Mesothelial cell of epicardium (in vitro differentiated cells): ENCODE measurements around the gene OXSM. TPM values are rescaled to one million over a fixed set of nuclear protein-coding genes. Genes with fewer than 3 reads are reported as not detected.

ENCODE experiments used
- DNase-seq, 2 experiments: peaks; one replicate each; pipeline ENCODE4 v3.0.0; 2021; ENCODE audit warnings: low spot score in 2 of 2; ENCODE audit not compliant: unreplicated experiment in 2 of 2
- H3K27ac Mint-ChIP-seq: 2 replicates; pipeline ENCODE4 v1.8.0; 2021; ENCODE audit warnings: mixed read lengths
- H3K27me3 Mint-ChIP-seq: 2 replicates; pipeline ENCODE4 v1.8.0; 2021; ENCODE audit warnings: low read depth, mixed read lengths
- H3K36me3 Mint-ChIP-seq: 2 replicates; pipeline ENCODE4 v1.8.0; 2021; ENCODE audit warnings: mixed read lengths
- H3K4me1 Mint-ChIP-seq: 2 replicates; pipeline ENCODE4 v1.8.0; 2021; ENCODE audit warnings: mixed read lengths
- H3K4me3 Mint-ChIP-seq: 2 replicates; pipeline ENCODE4 v1.8.0; 2021; ENCODE audit warnings: mild to moderate bottlenecking, moderate library complexity, mixed read lengths
- H3K9me3 Mint-ChIP-seq: 2 replicates; pipeline ENCODE4 v1.8.0; 2021; ENCODE audit warnings: mixed read lengths
- CTCF ChIP-seq: fragments of 200-600 bp; sonication (generic); IDR thresholded peaks from one replicate; pipeline ENCODE4 v1.5.0; 2021; ENCODE audit warnings: antibody characterized with exemption; ENCODE audit not compliant: unreplicated experiment
- total RNA-seq: library from RNA; stranded (reverse); gene quantifications from 3 replicates; pipeline ENCODE4 v1.2.1, GENCODE V29; 2021

Gene OXSM
- total RNA-seq, 1 donor from 2014 or later, result 12.8 TPM

DNA sequence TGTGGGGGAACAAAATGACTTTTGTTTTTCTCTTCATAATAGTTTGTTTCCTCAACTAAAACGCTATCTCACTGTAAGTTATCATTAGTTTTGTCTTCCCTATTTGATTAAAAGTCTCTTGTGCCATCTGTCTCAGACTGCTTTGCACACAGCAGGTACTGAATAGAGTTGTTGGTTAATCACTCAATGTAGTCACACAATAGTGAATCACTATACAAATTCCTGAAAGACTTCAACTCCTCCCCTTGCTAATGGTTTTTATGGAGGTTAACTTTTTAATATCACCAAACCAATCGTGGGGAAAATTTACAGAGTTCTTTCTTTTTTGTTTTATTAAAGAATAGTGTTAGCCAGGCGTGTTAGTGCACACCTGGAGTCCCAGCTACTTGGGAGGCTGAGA lies 4.1 kb upstream of the OXSM start:
- Mint-ChIP-seq H3K27ac (no peak overlapping the region), H3K4me3 (no peak overlapping the region), H3K9me3 (no peaks in the 10 kb centered on the region)

DNA sequence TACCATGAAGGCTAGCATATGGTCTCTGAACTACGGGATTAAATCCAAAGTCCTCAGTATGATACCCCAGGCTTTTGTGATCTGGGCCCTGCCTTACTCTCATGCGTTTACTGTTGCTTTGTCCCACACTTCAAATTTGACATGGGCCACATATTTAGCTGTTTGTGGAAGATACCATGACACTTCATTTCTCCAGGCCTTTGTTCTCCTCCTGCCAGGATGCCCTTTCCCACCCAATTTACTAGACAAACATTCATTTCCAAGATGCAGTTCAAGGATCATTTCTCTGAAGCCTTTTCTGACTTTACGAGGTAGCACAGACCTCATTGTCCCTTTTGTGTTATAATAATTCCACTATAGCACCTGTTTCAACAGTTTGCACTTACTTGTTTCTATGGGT lies 2.2 kb upstream of the OXSM start:
- Mint-ChIP-seq H3K4me1 (peaks cover 39% of the 10 kb centered on the region), H3K36me3 (peaks cover 2% of the 10 kb centered on the region), H3K4me3 (no peak overlapping the region), H3K27me3 (no peaks in the 10 kb centered on the region), H3K27ac (no peak overlapping the region), H3K9me3 (no peaks in the 10 kb centered on the region)
- DNase-seq, result no peak
- no peak for TF ChIP-seq CTCF

More for the DNA sequence above, 4.1 kb upstream of the OXSM start:
- TF ChIP-seq CTCF, result no peak
- Mint-ChIP-seq H3K36me3 (peaks cover under 1% of the 10 kb centered on the region), H3K27me3 (no peaks in the 10 kb centered on the region), H3K4me1 (peaks cover 46% of the 10 kb centered on the region)
- no peak for DNase-seq

DNA sequence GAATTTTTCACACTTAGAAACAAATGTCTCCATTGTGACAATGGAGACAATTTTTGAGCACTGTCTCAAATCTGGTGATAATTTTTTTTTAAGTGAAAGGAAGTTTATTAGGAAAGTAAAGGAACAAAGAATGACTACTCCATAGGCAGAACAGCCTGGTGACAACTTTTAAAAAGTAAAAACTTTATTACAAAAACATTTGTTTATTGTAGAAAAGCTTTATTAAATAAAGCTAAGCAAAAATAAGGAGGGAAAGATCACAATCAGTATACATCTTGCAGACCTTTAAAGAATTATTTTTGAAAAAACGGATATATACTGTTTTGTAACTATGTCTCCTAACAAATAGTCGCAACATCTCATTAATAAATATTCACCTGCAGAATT lies 688 bp upstream of the OXSM start:
- TF ChIP-seq CTCF, result no peak

GRCh38 chr3:25801786-25802185 lies 11.9 kb downstream of the OXSM start:
- Mint-ChIP-seq H3K27ac (no peak overlapping the region), H3K4me3 (no peak overlapping the region), H3K9me3 (no peaks in the 10 kb centered on the region), H3K4me1 (no peaks in the 10 kb centered on the region), H3K27me3 (no peaks in the 10 kb centered on the region), H3K36me3 (no peaks in the 10 kb centered on the region)
- no peak for TF ChIP-seq CTCF
- no peak for DNase-seq

More for the DNA sequence above, 688 bp upstream of the OXSM start:
- Mint-ChIP-seq H3K4me1 (peaks cover 34% of the 10 kb centered on the region), H3K27me3 (no peaks in the 10 kb centered on the region), H3K27ac (peak overlapping the region; percentile 96), H3K9me3 (no peaks in the 10 kb centered on the region), H3K36me3 (peaks cover 2% of the 10 kb centered on the region), H3K4me3 (peak overlapping the region; percentile 83)
- no peak for DNase-seq

GRCh38 chr3:25803833-25804232 lies 13.9 kb downstream of the OXSM start:
- Mint-ChIP-seq H3K9me3 (no peaks in the 10 kb centered on the region), H3K4me3 (no peak overlapping the region), H3K4me1 (no peaks in the 10 kb centered on the region), H3K27me3 (no peaks in the 10 kb centered on the region), H3K36me3 (no peaks in the 10 kb centered on the region), H3K27ac (no peak overlapping the region)
- no peak for TF ChIP-seq CTCF
- DNase-seq, result no peak

GRCh38 chr3:25804676-25805075 lies 14.8 kb downstream of the OXSM start:
- no peaks in the 10 kb centered on the region for H3K9me3 Mint-ChIP-seq
- no peaks in the 10 kb centered on the region for H3K36me3 Mint-ChIP-seq
- H3K4me1 Mint-ChIP-seq, result no peaks in the 10 kb centered on the region
- H3K4me3 Mint-ChIP-seq, result no peak overlapping the region
- TF ChIP-seq CTCF, result no peak
- no peak overlapping the region for H3K27ac Mint-ChIP-seq
- no peaks in the 10 kb centered on the region for H3K27me3 Mint-ChIP-seq
- DNase-seq, result no peak
